Bronchial epithelial cell (primary cell): Measurements from ENCODE around the gene PLXNA3. TPM values are rescaled to one million over a fixed set of nuclear protein-coding genes. Genes with fewer than 3 reads are reported as not detected.

Source experiments
- DNase-seq: peaks from one replicate; pipeline ENCODE4 v3.0.0-alpha.2; 2010; ENCODE audit warnings: low read depth
- FAIRE-seq: peaks from 2 replicates; lab custom pipeline; 2011; peaks lifted over from hg19 to GRCh38; lab: Jason Lieb, UNC
- H3K27me3 ChIP-seq: 2 replicates; pipeline ENCODE4 v1.5.1; 2011; ENCODE audit warnings: low read length; ENCODE audit not compliant: control insufficient read depth, insufficient read depth
- H3K36me3 ChIP-seq: 2 replicates; pipeline ENCODE4 v1.5.1; 2011; ENCODE audit warnings: low read length; ENCODE audit not compliant: control insufficient read depth, insufficient read depth
- H3K4me3 ChIP-seq: 2 replicates; pipeline ENCODE4 v1.5.1; 2011; ENCODE audit warnings: mild to moderate bottlenecking, low read depth, low read length, control low read depth
- CTCF ChIP-seq: IDR thresholded peaks from 2 replicates; pipeline ENCODE4 v1.5.1; 2011; ENCODE audit warnings: mild to moderate bottlenecking, moderate library complexity, low read length, control low read depth, inconsistent platforms; ENCODE audit not compliant: insufficient read depth, severe bottlenecking
- total RNA-seq: library from RNA; depleted of rRNA; stranded (reverse); fragments of >200 nt; gene quantifications from 2 replicates; pipeline ENCODE4 v1.2.1, GENCODE V29; 2014

PLXNA3 gene
- total RNA-seq, 1 donor from 2014 or later = 8.7 TPM

- no peak for FAIRE-seq
- no peak for TF ChIP-seq CTCF
- Histone ChIP-seq H3K4me3 (no peak overlapping the region), H3K36me3 (peaks cover 21% of the 10 kb centered on the region), H3K27me3 (no peaks in the 10 kb centered on the region)
- no peak for DNase-seq
Observed at GRCh38 chrX:154445776-154446175, 12.3 kb upstream of the PLXNA3 start.

GRCh38 chrX:154446430-154446829, 11.7 kb upstream of the PLXNA3 start:
- no peak for FAIRE-seq

GRCh38 chrX:154448484-154448883, 9.6 kb upstream of the PLXNA3 start:
- Histone ChIP-seq H3K4me3 (no peak overlapping the region), H3K27me3 (no peaks in the 10 kb centered on the region), H3K36me3 (peaks cover 16% of the 10 kb centered on the region)
- no peak for DNase-seq
- no peak for TF ChIP-seq CTCF
- no peak for FAIRE-seq

More at GRCh38 chrX:154446430-154446829, 11.7 kb upstream of the PLXNA3 start:
- Histone ChIP-seq H3K27me3 (no peaks in the 10 kb centered on the region), H3K36me3 (peaks cover 21% of the 10 kb centered on the region), H3K4me3 (no peak overlapping the region)
- TF ChIP-seq CTCF = no peak
- no peak for DNase-seq

GRCh38 chrX:154449618-154450017, 8.5 kb upstream of the PLXNA3 start:
- Histone ChIP-seq H3K4me3 (no peak overlapping the region), H3K27me3 (no peaks in the 10 kb centered on the region), H3K36me3 (peaks cover 16% of the 10 kb centered on the region)
- no peak for FAIRE-seq
- TF ChIP-seq CTCF = no peak
- DNase-seq = no peak

- Histone ChIP-seq H3K36me3 (peaks cover 16% of the 10 kb centered on the region), H3K27me3 (no peaks in the 10 kb centered on the region), H3K4me3 (no peak overlapping the region)
- DNase-seq (no peak), FAIRE-seq (no peak)
- TF ChIP-seq CTCF = no peak
Observed at GRCh38 chrX:154450312-154450711, 7.8 kb upstream of the PLXNA3 start.

- no peak for TF ChIP-seq CTCF
- peaks cover 10% of the 10 kb centered on the region for H3K36me3 ChIP-seq
- FAIRE-seq = no peak
- no peaks in the 10 kb centered on the region for H3K27me3 ChIP-seq
- DNase-seq = no peak
- H3K4me3 ChIP-seq = no peak overlapping the region
Observed at GRCh38 chrX:154452823-154453222, 5.3 kb upstream of the PLXNA3 start.
